ENCODE results near the gene GPR61. TPM values are rescaled to one million over a fixed set of nuclear protein-coding genes. Genes with fewer than 3 reads are reported as not detected.

The GPR61 gene
- total RNA-seq, 1 experiment from 2014 or later, result not detected

GRCh38 chr1:109503935-109504334 is 35.7 kb upstream of the GPR61 start:
- TF ChIP-seq CTCF (conservative IDR thresholded peaks at IDR 0.05), result no peak
- TF ChIP-seq EZH2 (IDR thresholded peaks at IDR 0.05; ENCODE audit: low read depth), result no peak
- no TSS peak for BruUV-seq (replicated peaks)
- intact Hi-C loops (cut with micrococcal nuclease; ENCODE audit: unreplicated experiment), result no loop called here
- Histone ChIP-seq H3K36me3 (ENCODE audit: low read depth) (no peaks in the 10 kb centered on the region), H3K4me3 (no peak overlapping the region), H4K20me1 (ENCODE audit: insufficient read depth) (peaks cover 6% of the 10 kb centered on the region; the same call in 1 of the 2 replicates), H3K4me2 (no peak overlapping the region), H3F3A (ENCODE audit: insufficient read depth, low read depth) (peaks cover 22% of the 10 kb centered on the region; the same call in 1 of the 2 replicates), H3K79me2 (ENCODE audit: low read depth) (no peaks in the 10 kb centered on the region; the same call in 1 of the 2 replicates), H2AFZ (no peak overlapping the region), H3K27me3 (ENCODE audit: insufficient read depth, low read depth) (no peaks in the 10 kb centered on the region), H3K9me3 (ENCODE audit: insufficient read depth, low read depth) (no peaks in the 10 kb centered on the region), H3K9me2 (ENCODE audit: insufficient read depth) (no peaks in the 10 kb centered on the region), H3K27ac (no peak overlapping the region), H3K4me1 (replicated peaks; ENCODE audit: insufficient read depth) (peaks cover 9% of the 10 kb centered on the region)
- CTCF ChIA-PET, result interaction anchor here (0.7 kb wide), 1 partner anchor 401 kb away, joined by 8 read pairs; no protein-coding TSS in a partner anchor
- DNase-seq, result no peak
- POLR2A ChIA-PET (ENCODE audit: unreplicated experiment), result interaction anchor here (0.5 kb wide), 1 partner anchor 812 kb away, joined by 3 read pairs; the partner anchor contains the start of gene PRPF38B

GRCh38 chr1:109504974-109505373 is 34.7 kb upstream of the GPR61 start:
- H3K4me3 ChIP-seq, result no peak overlapping the region
- no peaks in the 10 kb centered on the region for H3K9me2 ChIP-seq (ENCODE audit: insufficient read depth)
- peaks cover 12% of the 10 kb centered on the region; the same call in 1 of the 2 replicates for H3F3A ChIP-seq (ENCODE audit: insufficient read depth, low read depth)
- no peak overlapping the region for H3K4me2 ChIP-seq
- peaks cover 2% of the 10 kb centered on the region for H3K4me1 ChIP-seq (replicated peaks; ENCODE audit: insufficient read depth)
- CTCF ChIA-PET, result no interaction called here
- no peak for TF ChIP-seq EZH2 (IDR thresholded peaks at IDR 0.05; ENCODE audit: low read depth)
- TF ChIP-seq CTCF (conservative IDR thresholded peaks at IDR 0.05), result no peak
- H2AFZ ChIP-seq, result no peak overlapping the region
- POLR2A ChIA-PET (ENCODE audit: unreplicated experiment), result no interaction called here
- no peak overlapping the region for H3K27ac ChIP-seq
- H3K9me3 ChIP-seq (ENCODE audit: insufficient read depth, low read depth), result no peaks in the 10 kb centered on the region
- H3K36me3 ChIP-seq (ENCODE audit: low read depth), result no peaks in the 10 kb centered on the region
- H3K27me3 ChIP-seq (ENCODE audit: insufficient read depth, low read depth), result no peaks in the 10 kb centered on the region
- BruUV-seq (replicated peaks), result no TSS peak
- no peaks in the 10 kb centered on the region for H3K79me2 ChIP-seq (ENCODE audit: low read depth)
- no peak for DNase-seq
- intact Hi-C loops (cut with micrococcal nuclease; ENCODE audit: unreplicated experiment), result no loop called here
- no peaks in the 10 kb centered on the region for H4K20me1 ChIP-seq (ENCODE audit: insufficient read depth)

- no peaks in the 10 kb centered on the region for H4K20me1 ChIP-seq (ENCODE audit: insufficient read depth)
- ChIA-PET POLR2A (ENCODE audit: unreplicated experiment) (no interaction called here), CTCF (no interaction called here)
- no peaks in the 10 kb centered on the region for H3K36me3 ChIP-seq (ENCODE audit: low read depth)
- no peaks in the 10 kb centered on the region for H3K79me2 ChIP-seq (ENCODE audit: low read depth)
- H3K4me2 ChIP-seq, result peak overlapping the region; percentile 82; the same call in 1 of the 2 replicates
- intact Hi-C loops (cut with micrococcal nuclease; ENCODE audit: unreplicated experiment), result no loop called here
- H3K27ac ChIP-seq, result no peak overlapping the region
- TF ChIP-seq EZH2 (IDR thresholded peaks at IDR 0.05; ENCODE audit: low read depth), result no peak
- TF ChIP-seq CTCF (conservative IDR thresholded peaks at IDR 0.05), result no peak
- H3K4me1 ChIP-seq (replicated peaks; ENCODE audit: insufficient read depth), result peaks cover 11% of the 10 kb centered on the region
- H3K4me3 ChIP-seq, result no peak overlapping the region; the same call in 1 of the 2 replicates
- no peak overlapping the region for H2AFZ ChIP-seq
- H3K9me2 ChIP-seq (ENCODE audit: insufficient read depth), result no peaks in the 10 kb centered on the region
- no TSS peak for BruUV-seq (replicated peaks)
- H3F3A ChIP-seq (ENCODE audit: insufficient read depth, low read depth), result peaks cover 5% of the 10 kb centered on the region; the same call in 1 of the 2 replicates
- DNase-seq, result no peak
- no peaks in the 10 kb centered on the region for H3K27me3 ChIP-seq (ENCODE audit: insufficient read depth, low read depth)
- no peaks in the 10 kb centered on the region for H3K9me3 ChIP-seq (ENCODE audit: insufficient read depth, low read depth)
Measured at GRCh38 chr1:109508001-109508872, 31.4 kb upstream of the GPR61 start.
